Chondrocyte (in vitro differentiated cells): ENCODE measurements around the gene FAM120A. TPM values are rescaled to one million over a fixed set of nuclear protein-coding genes. Genes with fewer than 3 reads are reported as not detected.
A peak's percentile ranks its signal among the peaks of the same experiment; 100 is the strongest.
"Not testable (repeated sequence)": the region's sequence is repeated elsewhere in the genome, so short reads cannot be mapped to it uniquely, and the experiment has no call there.

ENCODE experiments used
- DNase-seq: peaks from one replicate; pipeline ENCODE4 v3.0.0; 2021; ENCODE audit warnings: mixed read lengths, low spot score
- H3K27ac Mint-ChIP-seq: one replicate; pipeline ENCODE4 v1.8.0; 2021; ENCODE audit warnings: mild to moderate bottlenecking, moderate library complexity, mixed read lengths; ENCODE audit not compliant: unreplicated experiment
- H3K27me3 Mint-ChIP-seq: 2 replicates; pipeline ENCODE4 v1.8.0; 2021; ENCODE audit warnings: low read depth, mixed read lengths
- H3K36me3 Mint-ChIP-seq: 2 replicates; pipeline ENCODE4 v1.8.0; 2021; ENCODE audit warnings: low read depth, mixed read lengths
- H3K4me1 Mint-ChIP-seq: 2 replicates; pipeline ENCODE4 v1.8.0; 2021; ENCODE audit warnings: low read depth, mild to moderate bottlenecking, mixed read lengths
- H3K4me3 Mint-ChIP-seq: one replicate; pipeline ENCODE4 v1.8.0; 2021; ENCODE audit warnings: mild to moderate bottlenecking, moderate library complexity, mixed read lengths; ENCODE audit not compliant: unreplicated experiment
- H3K9me3 Mint-ChIP-seq: 2 replicates; pipeline ENCODE4 v1.8.0; 2021; ENCODE audit warnings: low read depth, mixed read lengths
- CTCF ChIP-seq: fragments of 200-600 bp; sonication (generic); IDR thresholded peaks from 2 replicates; pipeline ENCODE4 v1.5.0; 2021; ENCODE audit warnings: antibody characterized with exemption, mild to moderate bottlenecking, moderate library complexity
- total RNA-seq: library from RNA; stranded (reverse); gene quantifications from 3 replicates; pipeline ENCODE4 v1.2.1, GENCODE V29; 2021

Gene FAM120A
- total RNA-seq, 1 donor from 2014 or later = 89.9 TPM

- no peak overlapping the region for H3K27ac Mint-ChIP-seq
Observed at GRCh38 chr9:93505541-93506132, 54.2 kb downstream of the FAM120A start.

DNA sequence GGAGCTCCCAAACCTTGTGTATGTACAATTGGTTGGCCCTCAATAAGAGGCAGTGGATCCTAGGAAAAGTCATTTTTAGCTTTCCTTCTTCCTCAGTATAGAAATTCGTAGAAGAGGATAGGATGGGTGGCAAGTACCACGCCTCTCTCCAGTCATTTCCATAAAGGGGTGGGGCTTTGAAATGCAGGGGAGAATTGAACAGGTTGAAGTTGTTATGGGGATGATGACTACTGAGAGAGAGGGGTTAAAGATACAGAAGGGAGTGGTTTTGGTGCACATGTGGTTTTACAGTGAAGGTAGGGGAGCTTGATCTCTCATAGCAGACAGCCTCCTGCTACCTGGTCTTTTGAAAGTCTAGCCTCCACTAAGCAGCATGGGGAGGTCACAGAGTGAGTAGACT is 56.3 kb downstream of the FAM120A start:
- no peak for TF ChIP-seq CTCF
- Mint-ChIP-seq H3K9me3 (no peaks in the 10 kb centered on the region), H3K27ac (peak overlapping the region; percentile 50), H3K27me3 (no peaks in the 10 kb centered on the region), H3K36me3 (peaks cover 8% of the 10 kb centered on the region), H3K4me3 (no peak overlapping the region), H3K4me1 (peaks cover 42% of the 10 kb centered on the region)
- DNase-seq = no peak

More at GRCh38 chr9:93505541-93506132, 54.2 kb downstream of the FAM120A start:
- Mint-ChIP-seq H3K9me3 (no peaks in the 10 kb centered on the region), H3K4me3 (no peak overlapping the region), H3K36me3 (peaks cover 10% of the 10 kb centered on the region), H3K27me3 (no peaks in the 10 kb centered on the region), H3K4me1 (peaks cover 40% of the 10 kb centered on the region)
- TF ChIP-seq CTCF = no peak
- no peak for DNase-seq

DNA sequence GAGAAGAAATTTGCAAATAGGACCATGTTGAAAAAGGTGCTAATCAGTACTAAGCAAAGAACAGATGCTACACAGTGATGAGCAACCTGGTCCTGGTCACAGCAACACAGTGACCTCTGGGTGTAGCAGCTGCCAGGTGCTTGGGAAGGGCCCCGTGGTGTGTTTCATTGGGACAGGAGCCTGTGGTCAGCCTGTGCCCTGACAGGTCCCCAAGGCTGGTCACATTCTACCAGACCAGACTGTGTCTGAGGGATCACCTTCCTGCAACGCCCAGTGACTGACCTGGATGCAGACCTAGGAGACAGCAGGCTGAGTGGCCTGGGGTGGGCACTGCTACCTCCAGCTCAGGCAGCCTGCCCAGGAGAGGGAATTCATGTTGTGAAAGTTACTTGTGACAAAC is 56.7 kb downstream of the FAM120A start:
- H3K9me3 Mint-ChIP-seq = no peaks in the 10 kb centered on the region
- no peak for DNase-seq

DNA sequence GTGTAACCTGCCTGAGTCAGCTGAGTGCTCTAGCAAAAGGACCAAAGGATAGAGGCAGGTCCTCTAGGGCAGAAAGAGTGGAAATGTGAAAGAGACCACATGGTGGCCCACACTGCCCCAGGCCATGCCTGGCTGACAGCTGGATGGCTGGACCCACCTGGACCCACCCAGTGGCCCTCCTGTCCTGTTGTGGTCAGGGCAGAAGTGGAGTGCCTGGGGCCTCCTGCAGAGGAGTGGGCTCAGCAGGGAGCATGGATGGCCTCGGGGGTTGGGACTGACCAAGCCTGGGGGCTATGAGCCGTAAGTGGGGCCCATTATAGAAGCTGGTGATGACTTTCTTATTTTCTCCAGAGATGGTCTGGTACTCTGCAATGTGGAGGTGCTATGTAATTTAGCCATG is 57.6 kb downstream of the FAM120A start:
- no peak overlapping the region for H3K4me3 Mint-ChIP-seq
- no peak for TF ChIP-seq CTCF
- H3K9me3 Mint-ChIP-seq = no peaks in the 10 kb centered on the region
- no peaks in the 10 kb centered on the region for H3K27me3 Mint-ChIP-seq
- H3K27ac Mint-ChIP-seq = no peak overlapping the region
- H3K36me3 Mint-ChIP-seq = peaks cover 3% of the 10 kb centered on the region
- peaks cover 41% of the 10 kb centered on the region for H3K4me1 Mint-ChIP-seq
- DNase-seq = no peak

More for the DNA sequence above, 56.7 kb downstream of the FAM120A start:
- H3K27ac Mint-ChIP-seq = no peak overlapping the region
- no peak overlapping the region for H3K4me3 Mint-ChIP-seq
- H3K36me3 Mint-ChIP-seq = peaks cover 8% of the 10 kb centered on the region
- TF ChIP-seq CTCF = no peak
- peaks cover 43% of the 10 kb centered on the region for H3K4me1 Mint-ChIP-seq
- H3K27me3 Mint-ChIP-seq = no peaks in the 10 kb centered on the region

DNA sequence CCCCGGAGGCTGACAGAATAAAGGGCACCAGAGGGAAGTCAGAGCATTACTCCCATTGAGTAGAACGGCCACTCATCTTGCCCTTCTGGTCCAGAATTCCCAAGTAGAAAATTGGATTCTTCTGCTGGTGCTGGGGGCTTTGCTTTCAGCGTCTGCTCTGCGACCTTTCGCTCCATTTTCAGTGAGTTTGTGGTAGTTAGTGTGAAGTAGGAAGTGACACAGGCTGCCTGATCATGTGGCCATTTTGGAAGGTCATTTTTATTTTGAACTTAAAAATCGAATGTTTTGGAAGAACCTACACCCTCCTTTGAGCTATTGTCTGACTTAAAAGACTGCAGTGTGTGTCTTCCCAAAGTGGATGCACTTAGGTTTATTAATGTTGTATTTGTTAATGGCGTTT is 58.6 kb downstream of the FAM120A start:
- Mint-ChIP-seq H3K4me1 (peaks cover 37% of the 10 kb centered on the region), H3K36me3 (peaks cover 3% of the 10 kb centered on the region), H3K4me3 (no peak overlapping the region), H3K27me3 (no peaks in the 10 kb centered on the region), H3K27ac (no peak overlapping the region), H3K9me3 (no peaks in the 10 kb centered on the region)
- no peak for TF ChIP-seq CTCF
- DNase-seq = no peak

DNA sequence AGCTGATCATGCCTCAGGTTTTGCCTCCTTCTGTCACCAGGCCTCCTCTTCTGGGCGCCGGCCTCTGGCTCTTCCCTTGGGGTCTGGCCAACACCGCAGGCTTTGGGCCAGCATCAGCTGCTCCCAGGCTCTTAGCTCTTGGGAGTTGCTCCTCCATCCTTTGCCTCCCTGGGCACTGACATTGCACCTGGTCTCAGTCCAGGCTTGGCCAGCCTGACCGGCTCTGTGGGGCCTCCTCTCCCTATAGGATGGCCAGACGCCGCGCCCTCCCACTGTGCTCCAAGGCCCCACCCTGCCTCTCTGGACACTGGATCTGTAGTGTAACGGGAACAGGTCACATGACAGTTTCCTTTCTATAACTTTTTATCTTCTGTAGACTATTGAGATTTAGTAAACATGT is 59.7 kb downstream of the FAM120A start:
- not testable (repeated sequence) for H3K4me3 Mint-ChIP-seq, H3K36me3 Mint-ChIP-seq, H3K9me3 Mint-ChIP-seq, DNase-seq, H3K27me3 Mint-ChIP-seq
- peaks cover 30% of the 10 kb centered on the region for H3K4me1 Mint-ChIP-seq
- peak overlapping the region; percentile 32 for H3K27ac Mint-ChIP-seq

DNA sequence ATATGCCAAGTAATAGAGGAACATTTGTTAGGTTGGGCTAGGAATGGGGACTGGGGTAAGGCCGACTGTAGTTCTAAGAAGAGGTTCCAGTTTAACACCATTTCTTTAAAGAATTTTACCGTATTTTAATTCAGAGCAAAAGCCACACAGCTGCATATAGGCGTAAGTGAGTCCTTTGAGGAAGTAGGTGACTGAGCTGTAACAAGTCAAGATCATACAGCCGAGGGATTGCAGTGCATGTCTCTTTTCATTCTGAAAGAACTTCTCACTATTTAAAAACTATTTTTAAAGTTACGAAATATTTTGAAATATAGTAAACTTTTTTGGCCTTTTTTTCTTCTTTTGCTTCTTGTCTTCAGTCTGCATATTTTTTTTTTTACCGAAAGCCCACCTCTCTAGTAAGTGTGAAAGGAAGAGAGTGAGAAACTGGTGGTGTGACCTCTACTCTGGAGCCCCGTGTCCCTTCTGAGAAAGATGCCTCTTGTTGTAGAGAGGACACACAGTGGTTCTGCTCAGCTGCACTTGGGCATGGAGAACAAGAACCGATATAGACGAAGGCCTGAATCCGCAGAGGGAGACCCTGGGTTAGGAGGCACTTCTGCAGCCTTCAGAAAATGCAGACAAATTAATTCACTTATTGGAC is 60.8 kb downstream of the FAM120A start:
- not testable (repeated sequence) for H3K9me3 Mint-ChIP-seq, H3K4me3 Mint-ChIP-seq, H3K36me3 Mint-ChIP-seq, DNase-seq, H3K27me3 Mint-ChIP-seq, H3K27ac Mint-ChIP-seq
- peaks cover 26% of the 10 kb centered on the region for H3K4me1 Mint-ChIP-seq
